Motor neuron (in vitro differentiated cells): ENCODE measurements around the gene APOO. TPM values are rescaled to one million over a fixed set of nuclear protein-coding genes. Genes with fewer than 3 reads are reported as not detected.

Source experiments
- ATAC-seq, 8 experiments: fragments of 200-7000 bp; cut with Tn5 transposase; replicated peaks in 6 of 8; 2 replicates each; pipeline ENCODE4 v1.8.0; 2021; ENCODE audit warnings: mild to moderate bottlenecking in 8 of 8, moderate library complexity in 8 of 8
- H3K27ac ChIP-seq, 2 donors: fragments of 250-450 bp; sonication (Bioruptor Pico); 2 replicates each; pipeline ENCODE4 v1.9.0; 2021; ENCODE audit warnings: antibody characterized with exemption in 2 of 2, mild to moderate bottlenecking in 2 of 2, moderate library complexity in 1 of 2
- H3K4me1 ChIP-seq, 2 donors: fragments of 250-450 bp; sonication (Bioruptor Pico); replicated peaks in 1 of 2; 2 replicates each; pipeline ENCODE4 v1.6.1; 2021; ENCODE audit warnings: antibody characterized with exemption in 2 of 2, mild to moderate bottlenecking in 2 of 2, moderate library complexity in 1 of 2
- H3K4me3 ChIP-seq, 5 donors: fragments of 250-450 bp; sonication (Bioruptor Pico); 2 replicates each; pipeline ENCODE4 v1.9.0; 2021; ENCODE audit warnings: antibody characterized with exemption in 5 of 5, mild to moderate bottlenecking in 5 of 5, moderate library complexity in 4 of 5
- WGBS, 10 experiments: fragments of 450-650 bp; shearing (Covaris generic); methylation state at CpG; one replicate each; pipeline ENCODE4 v1.0.0; 2022; 5-methylcytosine and 5-hydroxymethylcytosine counted together
- in situ Hi-C, 9 experiments: fragments of 400-800 bp; cut with MboI; loops; one replicate each; pipeline ENCODE4 v1.15.0; 2021; ENCODE audit warnings: low sequenced_read_pairs in 9 of 9, low pct_unique_long_range_greater_than_20kb in 2 of 9; ENCODE audit not compliant: unreplicated experiment in 9 of 9
- total RNA-seq, 8 experiments: library from RNA; unstranded; fragments of 300-600 nt; gene quantifications; 2 replicates each; pipeline versions ENCODE4 v1.2.3 to v1.2.4, GENCODE V29; 2022

The APOO gene
- total RNA-seq, 8 experiments from 2014 or later, result 26.1 to 78.8 (median 51.7) TPM

DNA sequence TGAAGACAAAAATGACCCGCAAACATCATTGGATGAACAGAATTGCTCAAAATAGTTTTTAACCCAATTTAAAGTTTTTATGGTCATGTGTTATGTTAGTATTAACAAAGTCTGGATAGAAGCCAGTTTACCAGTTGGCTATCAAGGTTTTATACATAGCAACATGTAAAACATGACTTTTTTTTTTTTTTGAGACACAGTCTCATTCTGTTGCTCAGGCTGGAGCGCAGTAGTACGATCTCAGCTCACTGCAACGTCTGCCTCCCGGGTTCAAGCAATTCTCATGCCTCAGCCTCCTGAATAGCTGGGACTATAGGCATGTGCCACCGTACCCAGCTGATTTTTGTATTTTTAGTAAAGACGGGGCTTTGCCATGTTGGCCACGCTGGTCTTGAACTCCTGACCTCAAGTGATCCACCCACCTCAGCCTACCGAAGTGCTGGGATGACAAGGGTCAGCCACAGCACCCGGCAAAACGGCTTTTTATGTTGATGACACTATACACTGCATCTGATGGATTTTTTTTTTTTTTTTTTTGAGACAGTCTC is 121.4 kb downstream of the APOO start:
- WGBS, 10 experiments, result 28 to 100% (median 90%) methylated on average over 1 to 7 of the region's 11 CpGs; no CpG with 5 or more reads in 6 of the 10 experiments
- Histone ChIP-seq H3K4me3 (no peak overlapping the region), H3K27ac (no peak overlapping the region), H3K4me1 (no peaks in the 10 kb centered on the region)
- in situ Hi-C loops, result loop anchor here in 4 of 9 experiments (25.0 kb wide), 2 partner anchors 101 to 126 kb away; partner anchors contain the start of genes APOO (in 1 of the 4) and CXorf58 (in 1 of the 4)
- peak in 1 of 8 experiments; percentile 2 for ATAC-seq

DNA sequence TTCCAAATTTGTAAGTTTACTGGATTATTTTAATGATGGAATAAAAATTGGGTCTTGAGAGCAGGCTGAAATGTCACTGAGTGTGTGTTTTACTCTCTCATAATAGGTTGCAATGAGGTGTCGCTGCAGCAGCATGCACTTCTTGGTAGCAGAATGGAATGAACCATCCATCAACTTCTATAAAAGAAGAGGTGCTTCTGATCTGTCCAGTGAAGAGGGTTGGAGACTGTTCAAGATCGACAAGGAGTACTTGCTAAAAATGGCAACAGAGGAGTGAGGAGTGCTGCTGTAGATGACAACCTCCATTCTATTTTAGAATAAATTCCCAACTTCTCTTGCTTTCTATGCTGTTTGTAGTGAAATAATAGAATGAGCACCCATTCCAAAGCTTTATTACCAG is 122.2 kb downstream of the APOO start:
- Histone ChIP-seq H3K27ac (no peak overlapping the region), H3K4me3 (no peak overlapping the region), H3K4me1 (no peaks in the 10 kb centered on the region)
- 17 to 85% (median 17%) methylated on average over 1 to 2 of the region's 2 CpGs; no CpG with 5 or more reads in 7 of the 10 experiments for WGBS, 10 experiments
- no peak for ATAC-seq
- in situ Hi-C loops, result loop anchor here in 4 of 9 experiments (25.0 kb wide), 2 partner anchors 102 to 127 kb away; partner anchors contain the start of genes APOO (in 1 of the 4) and CXorf58 (in 1 of the 4)

DNA sequence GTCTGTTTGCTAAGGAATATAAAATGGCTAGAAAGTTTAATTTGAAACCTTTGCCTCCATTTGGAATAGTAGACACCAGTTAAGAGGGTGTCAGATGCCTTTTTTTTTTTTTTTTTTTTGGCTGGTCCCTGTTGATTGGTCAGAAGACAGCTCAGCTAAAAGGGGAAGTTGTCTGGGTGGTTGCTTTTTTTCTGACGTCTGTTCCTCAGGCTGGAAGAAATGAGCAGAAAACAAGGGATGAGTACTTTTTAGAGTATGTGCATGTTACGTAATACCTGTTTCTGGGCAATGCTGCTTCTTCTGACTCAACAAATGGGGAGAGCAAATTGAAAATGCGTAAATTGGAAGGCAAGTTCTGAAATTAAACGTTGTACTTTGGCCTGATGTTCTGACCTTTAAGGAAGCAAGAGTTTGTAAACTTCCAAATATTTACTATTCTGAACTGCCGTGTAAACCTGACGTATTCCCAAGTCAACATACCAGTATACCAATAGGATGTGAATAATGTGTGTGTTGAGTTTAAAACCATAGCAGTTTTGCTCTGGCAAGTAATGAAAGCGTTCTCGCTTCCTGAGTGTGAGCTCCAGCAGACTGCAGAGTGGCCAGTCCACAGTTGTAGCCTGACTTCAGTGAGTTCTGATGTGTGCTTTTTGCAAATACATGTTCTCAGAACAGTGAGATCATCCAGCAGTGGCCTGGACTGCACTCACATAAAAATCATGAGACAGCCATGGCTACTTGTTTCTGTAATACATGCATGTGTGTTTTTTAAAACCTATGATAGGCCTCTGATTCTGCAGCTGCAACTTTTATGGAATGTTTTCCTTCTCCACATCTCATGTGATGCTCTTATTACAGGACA is 123.0 kb downstream of the APOO start:
- 9 to 100% (median 78%) methylated on average over 1 to 8 of the region's 8 CpGs; no CpG with 5 or more reads in 4 of the 10 experiments for WGBS, 10 experiments
- Histone ChIP-seq H3K4me3 (peak overlapping the region in 2 of 5 donors; percentile 60 to 70), H3K4me1 (no peaks in the 10 kb centered on the region), H3K27ac (no peak overlapping the region)
- in situ Hi-C loops, result loop anchor here in 4 of 9 experiments (25.0 kb wide), 2 partner anchors 103 to 128 kb away; partner anchors contain the start of genes APOO (in 1 of the 4) and CXorf58 (in 1 of the 4)
- peak in 1 of 8 experiments; percentile 2 for ATAC-seq

DNA sequence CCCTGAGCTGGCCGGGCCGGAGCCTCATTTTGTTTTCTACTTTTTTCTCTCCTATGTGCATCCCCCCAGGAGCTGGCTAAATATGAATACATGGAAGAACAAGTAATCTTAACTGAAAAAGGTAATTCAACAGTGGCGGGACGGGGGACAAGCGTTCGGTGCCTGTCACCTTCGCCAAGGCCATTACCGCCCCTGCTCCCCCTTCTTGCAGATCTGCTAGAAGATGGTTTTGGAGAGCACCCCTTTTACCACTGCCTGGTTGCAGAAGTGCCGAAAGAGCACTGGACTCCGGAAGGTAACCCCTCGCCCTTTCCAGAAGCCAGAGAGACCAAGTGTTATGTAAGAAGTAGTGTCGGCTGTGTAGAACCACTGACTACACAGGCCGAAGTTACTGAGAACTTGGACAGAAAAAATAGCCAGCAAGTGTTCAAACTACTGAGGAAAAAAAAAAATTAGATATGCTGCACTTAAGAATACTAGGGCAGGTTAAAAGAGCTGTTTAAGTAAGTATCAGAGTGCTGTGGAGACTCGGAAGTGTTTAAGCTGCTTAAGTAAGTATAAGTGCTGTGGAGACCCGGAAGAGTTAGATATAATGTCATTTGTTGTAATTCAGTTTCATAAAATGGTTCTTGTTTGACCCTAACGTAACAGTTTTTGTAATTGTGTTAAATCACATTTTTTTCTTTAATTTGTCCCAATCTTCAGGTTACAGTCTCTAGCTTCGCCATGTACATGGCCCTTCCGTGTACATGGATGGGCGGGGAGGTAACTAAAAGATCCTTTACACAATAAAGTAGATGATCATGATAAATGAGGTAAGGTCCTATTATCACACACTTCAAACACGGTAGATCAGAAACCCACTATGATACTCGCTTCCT is 123.9 kb downstream of the APOO start:
- no peaks in the 10 kb centered on the region for H3K4me1 ChIP-seq
- in situ Hi-C loops, result loop anchor here in 4 of 9 experiments (25.0 kb wide), 2 partner anchors 103 to 128 kb away; partner anchors contain the start of genes APOO (in 1 of the 4) and CXorf58 (in 1 of the 4)
- 5 to 58% (median 33%) methylated on average over 2 to 10 of the region's 21 CpGs; no CpG with 5 or more reads in 5 of the 10 experiments for WGBS, 10 experiments
- peak overlapping the region; percentile 50 to 73 (median 67) for H3K4me3 ChIP-seq
- no peak for ATAC-seq
- no peak overlapping the region for H3K27ac ChIP-seq

Other genes with a start within 250 kb of the APOO start
- 100 to 1,000 TPM in 5 of 8 experiments, 10 to 100 TPM in 3; 61.5 to 555 (median 107) TPM for gene PRDX4, start 240.4 kb downstream of the APOO start, total RNA-seq
- gene ACOT9, start 164.7 kb downstream of the APOO start, total RNA-seq, result 10 to 100 TPM in 5 of 8 experiments, 1 to 10 TPM in 3; 3.7 to 38.1 (median 17.8) TPM
- 100 to 1,000 TPM in 3 of 8 experiments, 10 to 100 TPM in 5; 13.3 to 269 (median 89.1) TPM for gene SAT1, start 124.8 kb downstream of the APOO start, total RNA-seq
- under 1 TPM in 3 of 8 experiments, not detected in 5; 0.21 to 0.43 (median 0.33) TPM for gene CXorf58, start 68 bp upstream of the APOO start, total RNA-seq
- gene KLHL15, start 119.2 kb upstream of the APOO start, total RNA-seq, result 10 to 100 TPM; 10.3 to 22.1 (median 13.9) TPM
- 100 to 1,000 TPM; 119 to 384 (median 244) TPM for gene EIF2S3, start 147.0 kb upstream of the APOO start, total RNA-seq
- 10 to 100 TPM; 11.8 to 44.6 (median 24.1) TPM for gene ZFX, start 241.8 kb upstream of the APOO start, total RNA-seq